ENCODE measurements around the gene KRT82.
A peak's percentile ranks its signal among the peaks of the same experiment; 100 is the strongest.
"Not testable (repeated sequence)": the region's sequence is repeated elsewhere in the genome, so short reads cannot be mapped to it uniquely, and the experiment has no call there.

KRT82 gene

DNA sequence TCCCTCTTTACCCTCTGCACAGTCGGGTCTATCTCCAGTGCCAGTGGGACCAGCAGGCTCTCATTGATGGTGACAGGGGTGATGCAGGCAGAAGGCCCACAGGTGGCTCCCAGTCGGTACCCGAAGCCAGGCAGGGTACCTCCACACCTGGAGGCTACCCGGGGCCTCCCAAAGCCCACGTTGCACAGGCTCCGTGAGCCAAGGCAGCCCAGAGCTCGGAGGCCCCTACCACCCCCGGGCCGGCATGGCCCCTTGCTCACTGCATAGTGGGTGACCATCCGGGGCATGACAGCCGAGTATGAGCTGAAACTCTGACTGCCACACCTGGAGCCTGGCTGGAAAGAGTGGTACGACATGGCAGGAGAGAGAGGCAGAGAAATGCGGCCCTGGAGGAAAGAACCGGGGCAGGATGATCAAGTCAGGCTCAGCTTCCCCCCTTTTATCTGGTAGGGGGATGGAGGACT lies at the start of gene KRT82:
Gene KRT82 (minus strand): TSS at position 414 of the 464 bp plus-strand sequence. CDS start 58 bp downstream, at position 356.
- no peak for DNase-seq (ENCODE audit: low spot score)

DNA sequence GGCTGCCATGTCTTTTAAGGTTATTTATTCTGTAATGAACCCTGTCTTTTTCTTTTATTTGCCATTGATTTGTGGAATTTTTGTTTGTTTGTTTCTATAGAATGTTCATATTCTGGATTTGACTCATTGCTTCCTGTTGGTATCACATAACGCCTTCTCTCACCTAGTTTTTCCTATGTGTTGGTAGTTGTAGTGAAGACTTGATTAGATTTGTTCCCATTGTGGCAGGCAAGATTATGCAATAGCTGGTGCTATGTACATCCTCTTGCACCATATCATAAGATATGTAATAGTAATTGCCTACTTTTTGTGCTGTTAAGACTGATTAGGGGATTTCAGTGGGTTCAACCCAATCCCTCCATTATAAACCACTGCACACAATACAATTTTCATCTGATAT lies 49.7 kb upstream of the KRT82 start:
- no peak for DNase-seq (ENCODE audit: low spot score)

DNA sequence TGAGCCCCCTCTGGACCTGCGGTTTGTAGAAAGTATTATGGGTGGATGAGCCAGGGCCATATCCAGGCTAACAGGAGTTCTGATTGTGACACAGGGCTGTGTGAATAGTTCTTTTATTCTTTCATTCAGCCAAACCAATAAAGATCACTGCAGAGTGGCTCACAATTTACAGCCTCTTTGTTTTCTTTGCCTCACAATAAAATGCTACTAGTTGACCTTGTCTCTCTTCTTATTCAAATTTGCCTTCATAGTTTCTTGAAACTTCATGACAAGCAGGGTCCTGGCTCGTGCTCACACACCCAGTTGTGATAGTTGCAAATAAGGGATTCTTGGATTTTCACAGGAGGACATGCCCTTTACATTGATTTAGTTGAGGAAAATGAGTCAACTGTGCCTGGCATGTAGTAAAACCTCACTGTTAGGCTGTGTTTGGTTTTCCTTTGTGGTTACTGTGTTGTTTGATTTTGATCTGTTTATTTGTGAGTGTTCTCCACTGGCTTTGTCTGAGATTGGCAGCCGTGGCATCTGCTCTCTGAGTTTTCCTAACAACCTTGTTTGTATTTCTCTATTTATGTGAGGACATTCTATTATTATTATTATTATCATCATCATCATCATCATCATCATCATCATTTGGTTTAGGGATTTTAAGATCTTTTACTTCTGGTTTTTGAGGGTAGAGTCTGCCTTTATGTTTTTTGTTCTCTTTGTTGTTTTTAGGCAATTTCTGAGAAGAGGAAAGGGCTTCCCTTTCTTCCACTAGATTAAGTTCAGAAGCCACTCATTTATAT lies 48.5 kb upstream of the KRT82 start:
- DNase-seq (ENCODE audit: low spot score), result peak; percentile 35

DNA sequence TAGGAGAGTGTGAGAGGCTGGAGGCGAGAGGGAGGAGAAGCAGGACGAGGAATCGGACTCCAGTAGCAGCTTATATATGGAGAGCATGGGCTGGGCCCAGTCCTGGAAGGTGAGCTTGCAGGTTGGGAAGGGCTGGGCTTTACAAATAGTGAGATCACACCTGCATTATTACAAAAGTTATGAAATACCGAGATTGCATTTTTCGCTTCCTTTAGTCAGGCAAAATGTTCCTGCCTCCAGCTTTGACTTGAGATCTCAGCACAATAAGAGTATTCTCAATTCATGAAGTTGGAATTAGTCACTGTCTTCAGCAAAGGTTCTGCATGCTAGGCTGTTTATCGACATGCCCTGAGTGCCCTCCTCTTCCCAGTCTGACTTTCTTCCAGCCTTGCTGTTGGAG lies 46.0 kb upstream of the KRT82 start, which contains the start of gene KRT6B:
Gene KRT6B (minus strand): TSS at position 46 of the 400 bp plus-strand sequence. CDS start 68 bp downstream, outside the sequence.
- peak; percentile 42 for DNase-seq (ENCODE audit: low spot score)

DNA sequence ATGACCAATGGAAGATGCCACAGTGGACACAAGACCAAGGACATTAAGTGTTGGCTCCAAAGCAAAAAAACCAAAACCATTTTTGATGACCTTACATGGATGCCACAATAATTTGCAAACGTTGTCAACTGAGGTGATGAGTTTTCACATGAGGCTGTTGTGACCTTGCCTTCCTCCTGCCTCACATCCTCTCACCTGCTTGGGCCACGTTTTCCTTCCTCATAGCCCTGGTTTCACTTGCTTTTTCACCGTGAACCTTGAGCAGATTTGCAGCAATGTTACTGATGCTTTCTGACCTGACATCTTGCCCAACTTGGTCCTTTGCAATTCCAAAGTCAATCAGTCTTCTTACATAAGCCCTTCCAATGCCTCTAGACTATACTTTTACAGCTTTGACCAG lies 42.1 kb upstream of the KRT82 start:
- DNase-seq (ENCODE audit: low spot score), result no peak

DNA sequence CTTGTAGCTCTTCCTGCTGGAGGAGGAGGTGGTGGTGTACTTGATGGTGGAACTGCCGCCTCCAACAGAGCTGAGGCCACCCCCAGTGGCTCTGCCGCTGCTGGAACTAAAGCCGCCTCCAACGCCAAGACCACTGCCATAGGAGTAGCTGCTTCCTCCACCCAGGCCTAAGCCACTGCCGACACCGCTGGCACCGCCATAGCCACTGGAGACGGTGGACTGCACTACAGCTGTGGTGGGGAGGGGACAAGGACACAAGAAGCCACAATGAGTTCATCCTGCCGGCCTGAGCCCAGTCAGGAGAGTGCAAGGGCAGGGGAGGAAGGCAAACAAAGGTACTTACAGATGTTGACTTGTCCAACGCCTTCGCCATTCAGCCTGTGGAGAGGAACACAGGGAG lies 41.1 kb upstream of the KRT82 start:
- not testable (repeated sequence) for DNase-seq (ENCODE audit: low spot score)

- no peak for DNase-seq (ENCODE audit: low spot score)
These were observed 40.4 kb upstream of the KRT82 start for GRCh38 chr12:52446367-52447045.

DNA sequence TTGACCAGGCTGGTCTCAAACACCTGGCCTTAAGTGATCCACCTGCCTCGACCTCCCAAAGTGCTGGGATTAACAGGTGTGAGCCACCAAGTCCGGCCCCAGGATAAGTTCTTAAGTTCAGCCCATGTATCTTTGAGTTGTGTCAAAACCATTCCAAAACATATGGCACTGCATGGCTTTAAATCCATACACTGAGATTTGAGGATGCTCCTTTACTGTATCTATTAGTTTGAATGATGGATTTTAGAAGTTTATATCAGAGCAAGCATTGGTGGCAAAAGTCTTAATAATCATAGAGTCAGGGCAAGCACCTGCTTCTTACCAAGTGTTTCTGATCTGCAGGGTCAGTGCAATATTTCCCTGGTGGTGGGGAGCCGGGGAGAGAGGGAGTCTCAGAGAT lies 39.7 kb upstream of the KRT82 start:
- no peak for DNase-seq (ENCODE audit: low spot score)

DNA sequence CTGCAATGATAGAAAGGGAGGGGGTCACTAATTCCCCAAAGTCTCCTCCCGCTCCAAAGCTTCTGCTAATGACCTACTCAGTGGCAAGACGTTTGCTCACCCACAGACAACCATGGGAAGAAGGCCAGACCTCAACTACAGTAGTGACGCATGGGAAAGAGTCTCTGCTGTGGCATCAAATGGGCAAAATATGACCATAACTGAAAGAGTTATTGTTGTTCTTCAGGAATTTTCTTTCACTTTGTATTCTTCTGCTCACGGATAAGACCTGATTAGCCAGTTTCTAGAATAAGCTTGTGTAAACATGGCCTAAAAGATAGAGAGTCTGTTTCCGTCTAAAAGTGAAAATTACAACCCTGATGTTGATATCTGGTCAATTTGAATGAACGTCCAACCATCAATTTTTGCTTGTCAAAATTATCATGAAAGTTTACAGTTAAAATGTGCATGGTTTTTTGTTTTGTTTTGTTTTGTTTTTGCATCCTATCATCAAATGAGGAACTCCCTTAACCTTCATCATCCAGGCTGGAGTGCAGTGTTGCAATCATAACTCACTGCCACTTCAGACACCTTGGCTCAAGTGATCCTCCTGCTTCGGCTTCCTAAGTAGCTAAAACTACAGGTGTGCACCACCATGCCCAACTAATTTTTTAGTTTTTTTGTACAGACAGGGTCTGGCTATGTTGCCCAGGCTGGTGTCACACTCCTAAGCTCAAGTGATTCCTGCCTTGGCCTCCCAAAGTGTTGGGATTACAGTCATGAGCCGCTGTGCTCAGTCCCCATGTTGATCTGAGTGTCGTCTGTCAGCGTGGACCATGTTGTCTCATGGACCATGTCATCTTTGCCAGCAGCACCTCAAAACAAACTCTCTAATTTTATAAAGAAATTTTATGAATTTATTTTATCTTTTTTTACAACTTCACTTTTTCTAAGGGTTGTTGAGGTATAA lies 38.8 kb upstream of the KRT82 start:
- no peak for DNase-seq (ENCODE audit: low spot score)

DNA sequence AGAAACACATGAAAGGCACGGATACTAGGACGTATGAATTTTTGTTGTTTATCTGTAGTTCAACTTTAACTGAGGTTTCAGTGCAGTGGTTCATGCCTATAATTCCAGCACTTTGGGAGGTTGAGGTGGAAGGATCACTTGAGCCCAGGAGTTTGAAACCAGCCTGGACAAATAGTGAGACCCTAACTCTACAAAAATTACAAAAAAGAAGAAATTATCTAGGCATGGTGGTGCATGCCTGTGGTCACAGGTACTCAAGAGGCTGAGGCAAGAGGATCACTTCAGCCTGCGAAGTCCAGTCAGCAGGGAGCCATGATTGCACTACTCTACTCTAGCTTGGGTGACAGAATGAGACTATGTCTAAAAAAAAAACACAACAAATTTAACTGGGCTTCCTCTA lies 37.8 kb upstream of the KRT82 start:
- DNase-seq (ENCODE audit: low spot score), result no peak

DNA sequence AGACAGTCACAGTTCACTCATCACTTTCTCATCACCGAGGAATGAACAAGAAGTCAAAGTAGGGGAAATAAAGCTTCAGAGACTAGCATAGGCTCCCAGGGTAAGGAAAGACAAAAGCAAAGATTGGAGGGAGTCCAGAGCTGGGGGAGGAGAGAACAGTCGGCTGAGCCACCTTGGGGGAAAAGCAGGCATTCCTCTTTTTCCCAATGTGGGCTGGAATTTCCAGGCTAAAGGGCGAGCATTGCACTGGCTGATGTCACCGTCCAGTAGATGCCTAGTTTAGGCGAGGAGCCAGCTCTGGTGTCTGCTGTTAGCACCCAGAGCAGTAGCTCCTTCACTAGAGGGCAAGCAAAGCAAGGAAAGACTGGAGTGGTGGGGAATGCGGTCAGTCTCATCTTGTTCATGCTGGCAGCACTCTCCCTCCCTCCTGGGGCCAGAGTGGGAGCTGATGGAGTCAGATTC lies 36.5 kb upstream of the KRT82 start:
- DNase-seq (ENCODE audit: low spot score), result no peak

DNA sequence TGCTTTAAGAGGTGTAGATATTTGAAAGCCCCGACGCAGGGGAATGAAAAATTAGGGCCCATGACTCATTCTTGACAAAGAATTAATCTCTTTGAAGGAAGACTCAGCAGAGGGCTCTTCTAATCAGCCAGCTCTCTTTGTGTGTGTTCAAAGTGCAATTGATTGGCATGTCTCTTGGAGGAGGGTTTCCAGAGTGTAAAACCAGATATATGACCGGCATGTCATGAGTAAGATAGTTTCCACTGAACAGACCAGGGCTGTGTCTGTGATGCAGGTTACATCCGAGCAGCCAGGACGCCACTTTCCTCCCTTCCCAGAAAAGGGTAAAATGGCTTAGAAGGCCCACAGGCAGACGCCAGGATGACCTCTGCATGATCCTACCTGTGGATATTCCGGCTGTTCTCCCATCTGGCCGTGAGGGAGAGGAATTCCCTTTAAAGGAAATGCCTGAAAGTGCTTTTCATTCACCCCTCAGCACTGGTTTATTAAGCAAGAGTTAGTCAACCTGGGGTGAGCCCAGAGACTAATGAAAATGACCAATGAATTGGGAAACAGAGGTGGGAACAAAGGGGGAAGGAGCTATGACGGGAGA lies 35.3 kb upstream of the KRT82 start:
- no peak for DNase-seq (ENCODE audit: low spot score)

GRCh38 chr12:52440821-52441319 lies 34.7 kb upstream of the KRT82 start:
- DNase-seq (ENCODE audit: low spot score), result no peak

DNA sequence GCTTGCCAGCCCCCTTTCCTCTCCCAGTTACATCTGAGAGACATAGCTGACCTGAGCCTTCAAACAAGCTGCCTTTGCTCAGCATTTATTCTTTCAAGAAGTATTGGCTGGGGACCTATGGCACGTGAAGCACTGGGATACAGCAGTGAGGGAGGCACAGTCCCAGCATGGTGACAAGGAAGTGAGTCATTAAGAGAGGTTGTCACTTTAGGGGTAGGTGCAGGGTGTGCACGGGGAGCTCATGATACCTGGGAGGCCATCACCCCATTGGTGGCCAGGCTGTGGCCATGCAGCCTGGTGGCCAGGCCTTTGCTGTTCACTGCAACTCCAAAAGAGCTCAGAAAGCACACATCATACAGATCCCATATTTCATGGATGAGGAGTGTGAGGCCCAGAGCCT lies 33.7 kb upstream of the KRT82 start:
- no peak for DNase-seq (ENCODE audit: low spot score)

DNA sequence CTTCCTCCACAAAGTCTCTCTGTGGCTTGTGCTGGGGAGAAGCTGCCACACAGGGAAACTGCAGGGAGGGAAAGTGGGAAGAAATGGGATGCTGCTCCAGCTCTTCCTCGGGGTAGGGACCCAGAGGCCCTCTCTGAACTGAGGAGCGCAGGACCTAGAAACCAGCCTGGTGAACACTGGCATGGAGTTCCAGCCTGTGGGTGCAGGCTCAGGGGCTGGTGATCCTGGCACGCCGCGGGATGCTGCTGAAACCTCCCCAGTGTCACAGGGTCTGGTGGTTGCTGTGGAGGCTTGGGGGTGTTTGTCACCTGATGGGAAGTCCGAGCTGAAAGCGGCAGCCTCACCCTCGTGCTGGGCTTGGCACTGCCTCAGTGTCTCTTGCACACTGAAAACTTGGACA lies 33.3 kb upstream of the KRT82 start:
- no peak for DNase-seq (ENCODE audit: low spot score)

DNA sequence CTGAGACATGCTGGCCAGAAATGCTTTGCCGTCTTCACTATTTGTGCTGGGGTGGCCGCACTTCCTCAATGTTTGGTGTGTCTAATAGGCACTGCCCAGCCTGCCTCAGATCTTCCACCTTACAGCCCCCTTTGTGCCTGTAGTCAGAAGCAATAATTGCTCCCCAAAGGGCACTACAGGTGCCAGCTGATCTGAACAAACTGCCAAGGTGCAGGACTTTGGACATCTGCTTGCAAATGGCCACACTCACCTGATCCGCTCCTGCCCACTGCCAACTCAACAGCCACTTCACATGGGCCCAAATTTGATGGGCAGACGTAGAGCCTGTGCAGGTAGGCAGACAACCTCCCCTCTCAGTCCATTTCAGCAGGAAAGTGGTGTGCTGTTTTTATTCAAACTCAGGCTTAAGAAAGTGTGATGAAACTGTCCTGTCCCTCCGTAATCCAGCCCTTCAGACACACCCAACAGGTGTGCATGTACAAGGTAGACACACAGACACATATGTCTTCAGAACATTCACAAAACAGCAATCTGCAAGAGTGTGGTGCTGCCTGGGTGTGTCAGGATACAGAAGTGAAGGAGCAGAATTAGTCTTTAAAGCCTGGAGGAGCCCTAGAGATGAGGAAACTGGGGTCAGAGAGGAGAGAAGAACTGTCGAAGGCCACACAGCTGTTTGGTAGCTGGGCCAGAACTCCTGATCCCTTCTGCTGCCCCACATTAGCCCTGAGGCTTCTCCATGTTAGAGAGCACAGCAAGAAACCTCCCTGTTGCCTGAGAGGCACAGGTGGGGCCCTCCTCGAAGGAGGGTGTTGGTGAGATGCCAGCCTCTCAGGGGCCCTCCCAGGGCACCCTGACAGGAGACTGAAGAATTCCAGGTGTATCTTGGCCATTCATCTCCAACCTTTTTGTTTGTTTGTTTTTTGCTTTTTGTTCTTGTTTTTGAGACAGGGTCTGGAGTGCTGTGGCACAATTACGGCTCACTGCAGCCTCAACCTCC lies 32.5 kb upstream of the KRT82 start:
- no peak for DNase-seq (ENCODE audit: low spot score)

GRCh38 chr12:52437508-52437907 lies 31.4 kb upstream of the KRT82 start:
- no peak for DNase-seq (ENCODE audit: low spot score)

- DNase-seq (ENCODE audit: low spot score), result no peak
These were observed 30.8 kb upstream of the KRT82 start for GRCh38 chr12:52436828-52437474.

GRCh38 chr12:52436000-52436827 lies 30.1 kb upstream of the KRT82 start:
- no peak for DNase-seq (ENCODE audit: low spot score)
